HG03108 (cell line): Measurements from ENCODE around the gene CTNNAL1.
"Not testable (repeated sequence)": the region's sequence is repeated elsewhere in the genome, so short reads cannot be mapped to it uniquely, and the experiment has no call there.

Experiments
- ATAC-seq: cut with Tn5 transposase; IDR thresholded peaks from one replicate; pipeline ENCODE4 v1.9.1; 2021; ENCODE audit warnings: moderate library complexity; ENCODE audit not compliant: unreplicated experiment

The CTNNAL1 gene

DNA sequence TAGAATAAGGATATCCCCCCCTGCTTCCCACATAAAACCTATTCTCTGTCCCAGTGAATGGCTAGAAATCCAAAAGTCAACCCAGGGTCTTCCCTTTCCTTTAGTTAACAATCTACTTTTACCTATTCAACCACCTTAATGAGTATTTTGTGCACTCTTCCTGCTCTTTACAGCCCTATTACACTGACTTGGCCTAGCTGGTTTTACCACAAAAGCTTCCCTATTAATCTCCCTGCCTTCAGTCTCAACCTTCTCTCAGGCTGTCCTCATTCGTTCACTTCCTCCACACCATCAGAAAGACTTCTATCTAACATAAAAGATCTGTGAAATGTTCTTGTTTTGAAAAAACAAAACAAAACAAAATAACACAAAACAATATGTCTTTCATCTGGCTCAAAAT is 16.2 kb downstream of the CTNNAL1 start:
- no peak for ATAC-seq

DNA sequence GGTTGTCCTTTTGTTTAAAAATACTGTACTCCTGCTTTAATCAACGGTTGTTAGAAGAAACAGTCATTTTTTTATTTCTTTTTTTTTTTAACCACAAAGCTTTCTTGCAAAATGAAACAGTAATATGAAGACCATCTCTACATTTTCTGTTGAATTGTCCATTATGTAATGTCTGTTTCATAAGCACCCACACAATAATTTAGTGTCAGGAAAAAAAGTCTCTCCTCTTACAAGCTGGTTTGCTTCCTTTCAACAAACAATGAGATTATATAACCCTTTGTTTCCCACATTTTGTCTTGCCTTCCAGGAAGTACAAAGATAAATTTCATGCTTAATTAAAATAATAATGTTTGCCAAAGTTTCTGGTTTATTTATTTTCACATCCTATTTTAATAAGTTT is 16.7 kb downstream of the CTNNAL1 start:
- ATAC-seq: no peak

DNA sequence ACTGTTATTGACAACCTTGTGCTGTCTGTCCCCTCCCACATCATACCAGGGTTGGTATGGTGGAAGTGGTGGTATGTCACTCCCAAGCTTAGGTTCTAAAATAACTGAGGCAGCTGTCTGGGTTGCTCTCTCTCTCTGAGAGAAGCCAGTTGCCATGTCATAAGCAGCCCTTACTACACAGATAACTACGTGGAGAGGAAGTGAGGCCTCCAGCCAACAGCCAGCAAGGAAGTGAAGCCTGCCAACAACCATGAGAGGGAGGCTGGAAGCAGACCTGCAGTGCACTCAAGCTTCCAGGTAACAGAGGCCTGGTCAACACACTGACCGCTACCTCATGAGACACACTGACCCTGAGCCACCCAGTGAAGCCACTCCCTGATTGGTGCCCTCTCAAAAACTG is 18.6 kb downstream of the CTNNAL1 start:
- ATAC-seq: peak; percentile 89

DNA sequence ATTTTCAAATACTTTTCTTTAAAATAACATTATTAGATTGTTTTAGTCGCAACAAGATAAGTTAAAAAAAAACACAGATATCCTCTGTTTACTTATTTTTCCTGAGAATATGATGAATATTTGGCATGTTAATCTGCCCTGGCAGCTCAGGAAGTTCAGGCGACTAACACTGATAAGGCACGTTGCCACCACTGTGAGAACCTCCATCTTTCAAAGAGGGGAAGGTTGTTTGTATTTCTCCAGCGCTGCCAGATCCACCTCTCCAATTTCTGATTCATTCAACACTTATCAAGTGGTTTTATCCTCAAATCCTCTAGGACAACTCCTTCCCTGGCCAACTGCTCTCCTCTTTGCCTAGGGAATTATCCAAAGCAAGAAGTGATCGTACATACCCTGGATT is 21.8 kb downstream of the CTNNAL1 start:
- no peak for ATAC-seq

DNA sequence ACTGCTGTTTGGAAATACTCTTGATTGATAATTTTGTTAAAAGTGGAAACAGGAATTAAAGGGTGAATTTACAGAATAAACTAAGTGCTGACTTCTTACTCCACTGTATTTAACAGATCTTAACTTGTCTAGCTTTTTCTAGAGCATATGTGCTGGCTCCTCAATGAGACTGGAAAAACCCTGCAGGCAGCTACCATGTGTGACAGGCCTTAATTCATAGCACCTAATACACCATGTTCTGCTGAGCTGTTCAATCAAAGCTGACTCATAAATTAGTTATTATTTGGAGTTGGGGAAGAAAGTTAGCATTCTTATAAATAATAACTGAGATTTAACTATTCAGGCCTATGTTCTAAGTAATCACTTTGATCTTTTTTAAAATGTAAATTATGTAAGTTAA is 29.4 kb downstream of the CTNNAL1 start:
- no peak for ATAC-seq

DNA sequence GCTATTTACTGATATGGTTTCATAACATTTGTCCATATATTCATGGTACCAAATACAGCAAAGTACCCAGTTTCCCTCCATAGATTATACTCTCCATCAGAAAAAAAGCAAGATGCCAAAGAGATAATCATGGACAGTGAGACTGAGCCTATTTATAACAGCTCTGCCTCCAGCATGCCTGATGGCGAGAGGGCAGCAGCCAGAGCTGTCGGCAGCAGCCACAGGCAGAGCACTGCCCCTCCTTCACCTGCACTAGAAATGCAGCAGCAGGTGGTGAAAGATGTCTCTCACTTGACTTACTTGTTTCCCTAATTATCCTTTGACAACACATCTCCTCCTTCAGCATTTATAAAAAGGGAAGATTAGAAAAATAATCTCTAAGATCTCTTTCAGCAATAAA is 32.4 kb downstream of the CTNNAL1 start:
- ATAC-seq: no peak

DNA sequence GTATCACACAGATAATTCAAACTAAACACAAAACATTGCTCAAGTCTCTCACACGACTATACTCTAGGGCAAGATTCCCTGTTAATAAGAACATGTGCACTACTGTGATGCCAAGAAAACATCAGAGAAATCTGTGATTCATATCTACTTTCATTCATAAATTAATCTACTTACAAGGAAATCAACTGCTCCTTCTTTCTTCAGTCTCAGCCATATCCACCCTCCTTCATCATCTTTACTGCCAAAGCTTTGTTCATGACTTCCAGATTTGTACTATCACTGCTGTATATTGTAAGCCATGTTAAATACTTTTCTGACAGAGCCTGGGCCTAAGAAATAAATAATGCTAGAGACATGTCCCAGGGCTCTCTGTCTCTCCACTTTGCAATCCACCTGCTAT is 35.1 kb downstream of the CTNNAL1 start:
- no peak for ATAC-seq

DNA sequence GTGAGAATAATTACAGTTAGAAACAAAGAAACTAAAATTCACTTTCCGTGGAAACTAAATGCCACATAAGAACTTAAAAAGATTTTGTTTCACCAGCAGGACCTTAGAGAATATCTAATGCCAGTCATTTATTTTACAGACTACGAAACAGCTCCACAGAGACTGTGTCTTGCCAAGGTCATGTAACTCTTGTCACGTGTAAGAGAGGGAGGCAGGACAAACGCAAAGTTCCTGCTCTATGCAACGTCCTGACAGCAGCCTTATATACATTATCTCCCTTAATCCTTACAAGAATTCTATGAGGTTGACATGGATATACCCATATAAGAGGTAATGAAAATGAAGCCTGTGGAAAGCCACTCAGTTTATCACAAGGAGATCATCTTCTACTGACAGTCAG is 39.4 kb downstream of the CTNNAL1 start:
- ATAC-seq: no peak

DNA sequence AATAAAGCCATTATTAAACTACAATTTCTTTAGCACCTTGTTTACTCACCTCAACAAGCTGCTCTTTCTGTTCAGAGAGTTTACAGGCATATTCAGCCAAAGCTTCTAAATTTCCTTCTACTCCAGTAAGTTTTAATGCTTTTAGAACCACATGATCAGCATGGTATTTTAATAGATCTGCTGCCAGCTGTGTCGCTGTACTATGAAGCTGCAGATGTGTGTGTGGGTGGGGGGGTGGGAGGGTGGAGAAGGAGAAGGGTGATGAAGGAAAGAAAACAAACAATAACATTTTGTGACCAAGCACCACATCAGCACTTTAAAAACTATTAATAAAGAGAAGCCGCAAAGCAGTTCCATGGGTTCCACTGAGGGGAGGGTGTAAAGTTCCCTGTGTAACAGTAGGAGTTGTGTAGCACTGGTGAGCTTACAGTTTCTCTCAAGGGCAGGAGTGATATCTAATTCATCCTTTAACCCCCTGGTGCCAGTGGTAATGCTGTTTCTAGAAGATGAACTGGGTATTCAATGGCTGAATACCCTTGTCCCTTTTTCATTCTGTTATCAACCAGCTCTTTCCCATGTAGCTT is 40.6 kb downstream of the CTNNAL1 start:
- no peak for ATAC-seq

DNA sequence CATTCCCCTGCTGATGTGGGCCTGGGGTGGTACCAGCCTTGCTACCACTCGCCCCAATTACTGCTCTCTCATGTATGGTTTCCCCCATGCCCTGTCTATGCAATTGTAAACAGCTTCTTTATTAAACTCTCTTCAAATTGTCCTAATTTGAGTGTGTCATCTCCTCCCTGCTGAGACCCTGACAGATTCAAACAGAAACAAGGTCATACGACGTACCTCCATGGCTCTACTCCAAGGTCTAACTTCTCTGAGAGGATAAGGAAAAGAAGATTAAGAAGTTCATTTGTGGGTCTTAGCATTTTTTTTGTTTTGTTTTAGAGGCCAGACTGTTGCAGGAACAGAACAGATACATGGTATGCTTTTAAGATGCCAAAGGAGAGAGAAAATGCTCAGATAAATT is 41.1 kb downstream of the CTNNAL1 start:
- no peak for ATAC-seq

DNA sequence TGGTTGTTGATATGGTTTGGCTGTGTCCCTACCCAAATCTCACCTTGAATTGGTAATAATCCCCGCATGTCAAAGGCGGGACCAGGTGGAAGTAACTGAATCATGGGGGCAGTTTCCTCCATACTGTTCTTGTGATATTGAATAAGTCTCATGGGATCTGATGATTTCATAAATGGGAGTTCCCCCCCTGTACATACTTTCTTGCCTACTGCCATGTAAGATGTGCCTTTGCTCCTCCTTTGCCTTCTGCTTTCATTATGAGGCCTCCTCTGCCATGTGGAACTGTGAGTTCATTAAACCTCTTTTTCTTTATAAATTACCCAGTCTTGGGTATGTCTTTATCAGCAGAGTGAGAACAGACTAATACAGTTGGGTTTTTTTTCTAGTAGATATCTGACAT is 41.9 kb downstream of the CTNNAL1 start:
- not testable (repeated sequence) for ATAC-seq

DNA sequence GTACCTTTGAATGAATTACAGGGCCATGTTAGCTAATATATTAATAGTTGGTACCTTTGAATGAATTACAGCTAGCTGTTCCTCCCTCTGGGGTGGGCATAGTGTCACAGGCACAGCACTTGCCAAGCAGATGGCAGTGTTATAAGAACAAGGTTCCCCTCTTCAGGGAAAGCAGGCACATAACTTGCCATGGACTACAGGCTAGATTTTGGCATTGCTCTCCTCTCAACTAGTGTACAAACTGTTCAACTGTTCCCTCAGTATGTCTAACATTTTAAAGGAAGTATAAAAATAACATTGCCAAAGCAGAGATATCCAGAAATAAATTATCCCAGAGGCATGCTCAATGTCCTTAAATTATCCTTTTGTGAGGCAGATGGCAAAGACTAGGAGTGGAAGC is 45.4 kb downstream of the CTNNAL1 start:
- no peak for ATAC-seq

DNA sequence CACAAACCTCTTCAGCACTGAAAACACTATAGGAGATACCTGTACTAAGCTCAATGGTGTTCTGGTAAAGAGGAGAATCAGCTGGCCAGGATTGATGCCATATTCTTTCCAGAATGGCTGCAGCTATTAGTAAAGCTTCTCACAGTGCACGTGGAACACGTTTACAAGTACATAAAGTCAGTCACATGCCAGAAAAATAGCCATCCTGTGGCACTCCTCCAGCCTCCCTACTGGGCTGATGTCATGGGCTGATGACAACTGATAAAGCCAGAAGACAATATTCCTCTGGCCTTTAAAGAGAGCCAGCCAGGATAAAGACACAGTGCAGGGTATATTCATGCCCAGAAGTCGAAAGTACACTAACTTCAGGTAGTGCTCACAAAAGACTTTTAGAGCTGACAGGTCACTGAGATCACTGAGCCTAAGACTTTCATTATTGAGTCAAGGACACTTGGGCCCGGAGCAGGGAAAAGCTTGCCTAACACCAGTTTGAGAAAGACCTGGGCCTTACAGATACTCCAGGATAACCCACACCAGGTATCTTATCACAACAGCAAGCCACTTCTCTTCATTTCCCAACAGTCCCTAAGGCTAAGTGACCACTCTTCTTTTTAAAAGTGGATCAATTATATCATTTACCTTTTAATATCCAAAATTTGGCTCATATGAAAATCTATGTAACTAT is 49.7 kb downstream of the CTNNAL1 start:
- ATAC-seq: no peak

DNA sequence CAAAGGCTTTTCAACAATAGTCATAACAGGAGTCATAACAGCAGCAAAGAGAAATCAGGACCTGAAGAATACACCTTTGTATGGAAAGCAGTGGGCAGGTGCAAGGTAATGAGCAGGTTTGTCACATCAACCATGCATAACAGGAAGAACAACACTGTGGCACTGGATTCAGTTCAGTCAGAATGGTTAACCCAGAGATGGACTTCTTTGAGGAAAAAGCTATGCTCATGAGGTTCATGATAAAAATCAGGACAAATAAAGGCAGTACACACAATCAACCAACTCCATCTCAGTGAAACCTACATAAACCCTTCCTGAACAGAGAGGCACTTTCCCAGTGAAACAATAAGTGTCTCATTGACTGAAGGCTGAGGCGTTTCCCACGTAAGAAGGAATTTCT is 52.1 kb downstream of the CTNNAL1 start:
- no peak for ATAC-seq

DNA sequence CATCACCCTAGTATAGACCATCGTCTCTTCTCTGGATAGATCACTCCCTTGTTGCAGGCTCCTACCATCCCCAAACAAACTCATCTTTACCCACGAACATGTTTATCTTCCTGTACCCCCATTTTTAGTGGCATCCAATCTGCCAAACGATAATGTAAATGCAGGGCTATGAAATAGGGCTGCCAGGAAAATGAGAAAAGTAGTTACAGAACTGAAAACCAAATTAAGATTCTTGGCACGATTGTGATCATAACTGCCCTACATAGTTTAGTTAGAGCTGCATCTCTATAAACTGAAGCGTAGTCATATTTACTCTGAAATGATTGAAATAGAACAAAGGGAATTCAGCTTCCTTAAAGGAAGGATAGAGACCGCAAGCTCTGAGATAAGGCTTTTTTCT is 53.0 kb downstream of the CTNNAL1 start:
- ATAC-seq: no peak

DNA sequence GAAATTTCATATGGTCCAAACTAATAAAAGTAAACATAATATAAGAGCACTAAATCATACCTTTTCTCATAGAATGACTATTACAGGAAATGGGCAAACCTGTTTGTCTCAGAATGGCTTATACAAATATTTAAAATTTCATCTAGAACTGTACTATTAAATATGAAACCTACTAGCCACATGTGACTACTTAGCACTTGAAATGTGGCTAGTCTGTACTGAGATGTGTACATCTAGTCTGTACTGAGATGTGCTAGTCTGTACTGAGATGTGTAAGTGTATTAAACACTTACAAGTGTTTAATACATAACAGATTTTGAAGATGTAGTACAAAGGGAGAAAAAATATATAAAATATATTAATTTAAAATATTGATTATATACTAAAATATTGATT is 56.7 kb downstream of the CTNNAL1 start:
- no peak for ATAC-seq

DNA sequence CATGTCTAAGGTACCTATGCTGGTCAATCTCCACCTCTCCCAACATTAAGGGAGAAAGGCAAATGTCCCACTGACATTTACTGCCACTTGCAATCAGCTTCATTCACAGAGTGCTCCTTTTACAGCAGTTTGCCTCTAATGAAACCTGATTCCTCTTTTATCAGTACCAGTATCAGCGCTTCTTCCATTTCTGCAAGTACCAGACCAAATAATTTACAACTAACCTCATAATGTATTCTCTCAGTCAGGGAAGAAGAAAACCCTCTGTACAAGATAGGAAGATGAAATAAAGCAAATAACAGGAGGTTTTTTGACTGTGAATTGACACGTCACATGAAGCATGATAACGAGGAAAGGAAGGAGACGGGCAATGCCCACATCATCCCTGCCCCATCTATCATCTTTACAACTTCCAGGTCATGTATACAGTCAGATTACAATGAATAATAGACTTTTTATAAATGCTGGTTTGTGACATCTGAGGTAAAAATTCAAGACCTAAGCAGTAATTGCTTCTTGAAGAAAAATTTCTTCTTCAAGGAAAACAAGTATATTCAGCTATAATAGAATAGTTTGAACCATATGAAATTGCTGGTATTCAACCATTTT is 57.2 kb downstream of the CTNNAL1 start:
- no peak for ATAC-seq

DNA sequence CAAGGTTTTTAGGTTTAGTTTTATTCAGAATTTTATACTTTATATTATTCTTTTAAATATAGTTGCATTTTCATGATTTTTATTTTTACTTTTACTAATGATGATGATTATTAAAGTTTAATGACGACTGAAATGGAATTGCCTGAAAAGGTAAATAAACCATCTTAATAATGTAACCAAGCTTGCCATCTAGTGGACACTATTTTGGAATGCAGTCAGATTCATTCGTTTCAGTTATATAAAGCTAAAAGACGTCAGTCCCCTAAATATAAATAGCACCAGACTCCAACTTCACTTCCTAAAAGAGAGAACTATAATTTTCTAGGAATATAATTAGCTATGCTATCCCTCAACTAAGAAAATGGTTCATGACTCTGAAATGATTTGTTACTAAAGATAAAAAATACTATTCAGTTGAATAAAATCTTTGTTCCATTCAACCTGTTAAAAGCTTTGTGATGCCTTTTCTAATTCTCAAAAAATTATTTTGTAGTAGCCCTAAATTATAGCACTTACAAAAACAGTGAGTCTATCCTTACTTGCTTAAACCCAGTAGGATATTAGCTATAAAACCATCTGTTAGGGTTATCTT is 59.2 kb downstream of the CTNNAL1 start:
- ATAC-seq: no peak

DNA sequence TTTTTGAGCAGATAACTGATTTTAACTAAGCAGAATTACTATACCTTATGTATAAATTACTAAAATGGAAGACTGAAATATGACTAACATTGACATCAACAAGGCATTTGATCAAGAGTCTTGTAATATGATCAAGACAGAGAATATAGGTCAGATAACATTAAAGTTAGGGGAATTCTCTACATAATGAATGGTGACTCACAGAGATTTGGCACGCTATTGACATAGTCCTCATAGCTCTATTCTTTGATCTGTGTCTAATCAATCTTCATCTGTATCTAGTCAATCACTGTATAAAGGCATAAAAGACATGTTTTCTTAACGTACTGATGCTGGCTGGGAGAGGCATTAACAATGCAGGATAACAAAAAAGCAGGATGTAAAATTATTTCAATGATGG is 61.7 kb downstream of the CTNNAL1 start:
- no peak for ATAC-seq

DNA sequence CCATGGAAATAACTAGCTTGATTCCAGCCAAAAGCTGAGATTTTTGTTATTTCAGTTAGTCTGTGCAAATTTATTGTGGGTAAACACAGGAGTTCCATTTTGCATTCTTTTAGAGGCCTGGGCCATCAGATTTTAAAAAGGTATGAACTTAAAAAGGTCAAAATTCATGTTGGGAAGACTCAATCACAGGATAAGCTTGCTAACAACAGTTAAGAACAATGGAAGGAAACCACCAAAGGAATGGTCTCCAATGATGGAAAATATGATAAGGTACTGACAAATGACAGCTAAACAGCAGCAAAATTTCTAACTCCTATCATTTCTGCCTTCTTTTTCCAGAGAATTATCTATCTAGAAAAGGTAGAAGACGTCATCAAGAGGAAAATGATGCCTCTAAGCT is 63.1 kb downstream of the CTNNAL1 start:
- no peak for ATAC-seq

DNA sequence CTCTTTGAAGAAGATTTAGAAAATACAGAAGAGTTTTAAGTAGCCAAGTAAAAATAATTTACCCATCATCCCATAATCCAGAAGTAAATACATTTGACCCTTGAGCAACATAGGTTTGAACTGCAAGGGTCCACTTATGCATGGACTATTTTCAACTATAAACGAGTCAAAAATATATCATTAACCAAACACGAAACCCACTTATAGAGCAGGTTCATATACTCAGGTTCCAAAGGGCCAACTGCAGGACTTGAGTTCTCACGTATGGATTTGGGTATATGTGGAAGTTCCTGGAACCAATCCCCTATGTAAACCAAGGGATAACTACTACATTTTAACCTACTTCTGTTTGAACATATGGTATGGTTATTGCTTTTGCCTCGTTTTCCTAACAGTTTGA is 73.3 kb downstream of the CTNNAL1 start:
- no peak for ATAC-seq

DNA sequence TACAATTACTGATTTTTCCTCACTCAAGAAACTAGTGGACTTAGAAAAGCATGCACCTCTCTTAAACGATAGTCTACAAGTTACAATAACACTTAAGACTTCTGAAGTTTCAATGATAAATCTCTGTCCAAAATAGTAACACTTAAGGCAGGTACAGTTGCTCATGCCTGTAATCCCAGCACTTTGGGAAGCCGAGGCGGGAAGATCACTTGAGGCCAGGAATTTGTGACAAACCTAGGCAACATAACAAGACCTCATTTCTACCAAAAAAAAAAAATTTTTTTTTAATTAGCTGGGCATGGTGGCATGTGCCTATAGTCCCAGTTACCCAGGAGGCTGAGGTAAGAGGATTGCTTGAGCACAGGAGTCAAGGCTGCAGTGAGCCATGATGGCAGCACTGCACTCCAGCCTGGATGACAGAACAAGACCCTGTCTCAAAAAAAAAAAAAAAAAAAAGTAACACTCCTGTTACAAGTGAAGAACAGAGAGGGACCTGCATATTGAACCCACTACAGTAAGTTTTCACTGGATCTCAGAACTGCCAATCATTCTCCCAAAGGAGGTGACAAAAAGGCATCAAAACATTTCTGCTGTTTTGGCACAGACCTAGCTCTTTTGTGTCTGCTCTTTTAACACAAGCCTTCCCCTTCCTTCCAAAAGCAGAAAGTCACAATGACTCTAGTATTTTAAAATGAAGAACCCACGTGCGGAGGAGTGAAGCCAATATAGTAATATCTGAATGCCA is 75.6 kb downstream of the CTNNAL1 start:
- no peak for ATAC-seq
